IPS DF 4.7 (cell line): ENCODE data around the gene BRSK1.
"Not testable (repeated sequence)": the region's sequence is repeated elsewhere in the genome, so short reads cannot be mapped to it uniquely, and the experiment has no call there.

Experiments
- DNase-seq: peaks from one replicate; pipeline ENCODE4 v3.0.0-alpha.2; 2013; ENCODE audit warnings: low spot score; ENCODE audit errors: extremely low read depth

BRSK1 gene

DNA sequence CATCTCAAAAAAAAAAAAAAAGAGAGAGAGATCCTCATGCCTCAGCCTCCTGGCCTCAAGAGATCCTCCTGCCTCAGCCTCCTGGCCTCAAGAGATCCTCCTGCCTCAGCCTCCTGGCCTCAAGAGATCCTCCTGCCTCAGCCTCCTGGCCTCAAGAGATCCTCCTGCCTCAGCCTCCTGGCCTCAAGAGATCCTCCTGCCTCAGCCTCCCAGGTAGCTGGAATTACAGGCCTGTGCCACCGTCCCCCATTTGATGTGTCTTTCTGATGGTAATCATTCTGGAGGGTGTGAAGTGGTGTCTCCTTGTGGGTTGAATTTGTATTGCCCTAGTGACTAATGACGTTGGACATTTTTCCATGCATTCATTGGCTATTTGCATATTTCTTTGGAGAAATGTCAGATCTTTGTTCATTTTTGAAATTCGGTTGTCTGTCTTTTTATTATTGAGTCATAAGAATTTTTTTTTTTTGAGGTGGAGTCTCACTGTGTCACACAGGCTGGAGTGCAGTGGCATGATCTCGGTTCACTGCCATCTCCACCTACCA lies 45.0 kb downstream of the BRSK1 start:
- DNase-seq = not testable (repeated sequence)

DNA sequence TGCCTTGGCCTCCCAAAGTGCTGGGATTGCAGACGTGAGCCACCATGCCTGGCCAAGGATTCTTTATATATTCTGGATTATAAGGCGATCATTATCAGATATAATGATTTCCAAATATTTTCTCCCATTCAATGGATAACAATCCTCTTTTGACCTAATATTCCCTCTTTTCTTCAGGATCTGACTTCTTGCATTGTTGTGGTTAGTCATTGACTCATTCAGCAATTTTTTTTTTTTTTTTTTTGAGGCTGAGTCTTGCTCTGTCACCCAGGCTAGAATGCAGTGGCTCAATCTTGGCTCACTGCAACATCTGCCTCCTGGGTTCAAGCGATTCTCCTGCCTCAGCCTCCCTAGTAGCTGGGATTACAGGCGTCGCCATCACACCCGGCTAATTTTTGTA lies 46.0 kb downstream of the BRSK1 start:
- DNase-seq = not testable (repeated sequence)

DNA sequence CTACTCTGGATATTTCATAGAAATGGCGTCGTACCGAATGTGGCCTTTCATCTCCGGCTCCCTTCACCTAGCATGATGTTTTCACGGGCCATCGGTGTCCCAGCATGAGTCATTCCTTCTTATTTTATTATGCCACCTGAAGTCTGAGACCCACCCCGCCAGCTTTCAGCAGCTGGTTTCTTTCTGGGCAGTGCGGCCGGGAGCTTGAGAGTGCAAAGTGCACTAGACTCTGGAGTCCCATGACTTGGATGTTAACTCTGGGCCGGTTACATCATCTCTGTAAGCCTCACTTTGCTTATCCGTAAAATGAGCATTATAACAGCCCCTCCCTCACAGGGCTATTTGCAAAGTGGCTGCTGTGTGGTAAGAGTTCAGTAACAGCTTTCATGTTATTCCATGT lies 50.1 kb downstream of the BRSK1 start:
- DNase-seq = no peak

DNA sequence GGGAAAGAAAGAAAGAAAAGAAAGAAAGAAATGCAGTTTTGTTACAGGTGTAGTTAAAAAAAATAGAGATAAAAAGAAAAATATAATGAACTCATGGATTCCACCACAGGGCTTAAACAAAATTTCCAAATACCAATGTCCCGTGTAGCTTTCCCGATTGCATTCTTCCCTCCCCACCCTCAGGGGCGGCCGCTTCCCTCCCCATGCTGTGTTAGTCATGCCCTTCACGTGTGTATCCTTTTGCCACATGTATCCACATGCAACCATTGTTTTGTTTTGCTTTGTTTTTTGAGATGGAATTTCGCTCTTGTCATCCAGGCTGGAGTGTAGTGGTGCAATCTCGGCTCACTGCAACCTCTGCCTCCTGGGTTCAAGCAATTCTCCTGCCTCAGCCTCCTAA lies 52.3 kb downstream of the BRSK1 start:
- no peak for DNase-seq

DNA sequence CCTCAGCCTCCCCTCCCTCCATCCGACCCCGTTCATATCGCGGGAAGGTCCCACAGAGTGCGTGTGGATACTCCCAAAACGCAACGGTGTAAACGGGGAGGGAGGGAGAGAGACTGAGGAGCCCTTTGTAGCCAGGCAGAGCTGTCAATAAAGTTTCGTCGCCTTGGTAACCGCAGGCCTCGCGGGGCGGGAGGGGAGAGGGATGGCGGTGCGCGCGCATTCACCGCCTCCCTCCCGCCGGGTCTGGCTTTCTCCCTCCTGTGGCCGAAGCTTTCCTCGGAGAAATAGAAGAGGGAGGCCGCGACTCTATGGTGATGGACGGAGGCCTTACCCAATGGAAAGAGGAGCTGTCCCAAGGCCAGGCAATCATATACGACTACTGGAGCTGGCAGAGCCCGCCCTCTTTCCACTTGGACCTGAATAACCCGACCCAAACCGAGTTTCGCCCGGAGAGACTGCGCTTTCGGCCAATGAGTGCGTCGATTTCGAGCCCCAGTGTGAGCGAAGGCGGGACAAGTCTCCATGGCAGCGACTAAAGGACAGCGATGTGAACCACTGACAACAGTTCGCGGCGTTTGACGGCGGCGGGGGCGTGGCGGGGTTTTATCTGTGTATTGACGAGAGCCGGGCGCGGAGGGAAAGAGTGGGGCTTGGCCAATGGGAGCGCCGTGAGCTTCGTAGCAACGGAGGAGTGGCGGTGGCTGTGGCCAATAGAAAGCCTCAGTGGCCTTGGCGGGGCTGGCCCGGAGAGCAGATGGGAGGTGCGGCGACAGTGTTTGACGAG lies 55.5 kb downstream of the BRSK1 start, which contains the start of gene KMT5C:
Gene KMT5C, plus strand, starts transcription at position 772 of the 784 bp plus-strand sequence. CDS start 2,061 bp downstream, outside the sequence.
- peak; percentile 100 for DNase-seq

DNA sequence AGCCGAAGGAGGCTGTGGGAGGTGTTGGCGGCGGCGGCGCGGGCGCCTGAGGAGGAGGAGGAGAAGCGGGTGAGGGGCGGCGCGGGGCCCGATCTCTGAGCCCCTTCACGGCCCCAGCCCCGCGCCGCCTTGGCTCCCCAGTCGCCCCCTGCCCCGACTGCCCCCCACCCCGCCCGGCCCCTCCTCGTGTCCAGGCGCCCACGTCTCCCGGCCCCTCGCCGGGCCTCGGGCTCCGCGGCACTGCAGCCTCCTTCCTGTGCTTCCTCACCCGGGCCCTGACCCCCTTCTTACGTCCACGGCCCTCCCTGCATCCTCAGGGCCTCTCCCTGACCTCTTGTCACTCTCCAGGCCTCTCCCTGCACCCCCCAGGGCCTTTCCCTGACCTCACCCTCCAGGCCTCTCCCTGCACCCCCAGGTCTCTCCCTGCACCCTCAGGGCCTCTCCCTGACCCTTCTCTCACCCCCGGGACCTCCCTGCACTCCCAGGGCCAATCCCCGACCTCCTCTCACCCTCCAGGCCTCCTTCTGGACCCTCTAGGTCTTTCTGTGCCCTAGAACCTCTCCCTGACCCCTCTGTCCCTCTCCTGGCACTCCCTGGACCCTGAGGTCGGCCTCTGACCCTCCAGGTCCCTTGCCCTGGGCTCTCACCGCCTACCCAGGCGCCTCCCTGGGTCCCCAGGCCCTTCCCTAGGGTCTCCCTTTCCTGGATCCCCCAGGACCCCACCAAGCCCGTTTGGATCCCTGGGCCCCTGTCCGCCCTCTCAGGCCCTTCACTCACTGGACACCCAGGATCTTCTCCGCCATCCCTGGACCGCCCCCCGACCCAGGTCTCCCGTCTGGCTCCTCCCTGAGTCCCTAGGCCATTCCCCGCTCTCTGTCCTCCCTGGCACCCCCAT lies 56.3 kb downstream of the BRSK1 start:
- DNase-seq = no peak

DNA sequence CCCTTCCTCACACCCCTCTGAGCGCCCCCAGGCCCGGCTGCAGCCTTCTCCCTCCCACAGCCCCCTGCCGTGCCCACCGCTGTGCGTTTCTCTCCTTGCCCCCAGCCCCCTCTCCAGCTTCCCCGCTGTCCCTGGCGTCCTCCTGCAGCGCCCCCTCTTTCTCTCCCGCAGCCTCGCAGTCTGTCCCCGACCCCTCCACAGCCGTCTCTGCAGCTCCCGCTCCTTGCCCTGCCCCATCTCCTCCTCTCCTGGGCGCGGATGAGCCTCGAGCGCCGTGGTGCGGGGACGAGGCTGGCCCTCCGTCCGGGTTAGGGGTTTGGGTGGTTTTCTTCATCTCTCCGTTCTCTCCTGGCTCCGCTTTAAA lies 57.0 kb downstream of the BRSK1 start:
- no peak for DNase-seq

DNA sequence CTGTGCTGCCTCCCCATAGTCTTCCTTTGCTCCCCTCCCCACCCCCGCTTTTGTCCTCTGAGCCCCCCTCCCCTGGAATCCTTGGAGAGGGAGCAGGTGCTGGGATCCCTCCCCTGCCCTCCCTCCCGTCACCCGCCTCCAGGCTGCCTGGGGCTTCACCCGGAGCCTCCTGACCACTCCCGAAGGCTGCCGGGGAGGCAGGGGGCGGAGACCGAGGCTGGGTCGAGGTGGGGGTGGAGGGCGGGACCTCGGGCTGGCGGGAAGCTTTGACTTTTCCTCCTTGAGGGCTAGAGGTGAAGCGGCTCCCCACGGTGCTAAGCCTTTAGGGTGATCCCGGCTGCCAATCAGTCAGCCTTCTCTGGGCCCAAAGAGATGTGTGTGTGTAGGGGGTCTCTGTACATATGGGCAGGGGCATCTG lies 57.4 kb downstream of the BRSK1 start:
- DNase-seq = no peak

DNA sequence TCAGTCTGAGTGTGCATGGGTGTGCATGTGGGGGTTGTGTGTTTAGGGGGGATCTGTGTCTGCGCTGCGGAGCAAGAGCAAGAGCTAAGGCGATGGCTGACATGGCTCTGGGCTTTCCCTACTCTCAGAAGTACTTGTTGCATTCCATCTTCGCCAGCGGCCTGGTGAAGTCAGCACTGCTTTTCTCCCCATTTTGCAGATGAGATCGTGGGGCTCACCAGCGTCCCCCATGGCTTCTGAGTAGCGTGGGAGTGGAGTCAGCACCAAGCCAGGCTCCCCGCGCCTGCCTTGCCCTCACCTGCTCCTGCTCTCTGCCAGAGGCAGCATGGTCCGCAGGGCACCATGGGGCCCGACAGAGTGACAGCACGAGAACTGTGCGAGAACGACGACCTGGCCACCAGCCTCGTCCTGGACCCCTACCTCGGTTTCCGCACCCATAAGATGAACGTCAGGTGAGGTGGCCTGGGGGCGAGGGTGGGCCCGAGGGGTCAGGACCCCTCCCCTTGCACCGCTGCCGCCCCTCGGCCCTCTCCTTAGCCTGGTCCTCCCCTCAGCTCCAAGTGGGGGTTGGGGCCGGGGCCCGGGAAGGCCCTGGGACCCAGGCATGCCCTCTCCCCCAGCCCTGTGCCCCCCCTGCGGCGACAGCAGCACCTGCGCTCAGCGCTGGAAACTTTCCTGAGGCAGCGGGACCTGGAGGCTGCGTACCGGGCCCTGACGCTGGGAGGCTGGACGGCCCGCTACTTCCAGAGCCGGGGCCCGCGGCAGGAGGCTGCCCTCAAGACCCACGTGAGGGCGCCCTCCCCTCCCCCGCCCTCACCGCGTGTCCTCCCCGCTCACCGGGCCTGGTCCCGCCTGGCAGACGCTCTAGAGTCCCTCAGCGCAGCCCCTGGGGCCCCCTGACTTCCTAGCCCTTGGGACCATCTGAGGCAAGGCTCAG lies 58.1 kb downstream of the BRSK1 start:
- no peak for DNase-seq

DNA sequence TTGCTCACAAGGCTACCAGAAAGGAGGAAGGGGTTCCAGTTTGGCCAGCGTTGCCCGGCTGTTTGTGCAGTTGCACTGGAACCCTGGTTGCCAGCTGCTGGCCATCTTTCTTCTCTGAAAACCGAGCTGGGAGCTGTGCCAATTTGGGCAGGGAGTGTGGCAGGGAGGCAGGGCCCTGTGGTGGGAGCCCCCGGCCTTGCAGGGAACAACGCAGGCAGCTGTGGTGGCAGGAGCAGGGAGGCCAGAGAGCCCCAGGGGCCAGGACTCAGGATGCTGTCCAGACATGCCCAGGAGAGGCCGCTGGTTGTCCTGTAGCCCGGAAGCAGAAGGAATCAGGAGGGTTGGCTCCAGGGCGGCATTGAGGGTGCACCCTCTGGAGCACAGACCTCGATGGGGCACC lies 60.6 kb downstream of the BRSK1 start:
- no peak for DNase-seq

DNA sequence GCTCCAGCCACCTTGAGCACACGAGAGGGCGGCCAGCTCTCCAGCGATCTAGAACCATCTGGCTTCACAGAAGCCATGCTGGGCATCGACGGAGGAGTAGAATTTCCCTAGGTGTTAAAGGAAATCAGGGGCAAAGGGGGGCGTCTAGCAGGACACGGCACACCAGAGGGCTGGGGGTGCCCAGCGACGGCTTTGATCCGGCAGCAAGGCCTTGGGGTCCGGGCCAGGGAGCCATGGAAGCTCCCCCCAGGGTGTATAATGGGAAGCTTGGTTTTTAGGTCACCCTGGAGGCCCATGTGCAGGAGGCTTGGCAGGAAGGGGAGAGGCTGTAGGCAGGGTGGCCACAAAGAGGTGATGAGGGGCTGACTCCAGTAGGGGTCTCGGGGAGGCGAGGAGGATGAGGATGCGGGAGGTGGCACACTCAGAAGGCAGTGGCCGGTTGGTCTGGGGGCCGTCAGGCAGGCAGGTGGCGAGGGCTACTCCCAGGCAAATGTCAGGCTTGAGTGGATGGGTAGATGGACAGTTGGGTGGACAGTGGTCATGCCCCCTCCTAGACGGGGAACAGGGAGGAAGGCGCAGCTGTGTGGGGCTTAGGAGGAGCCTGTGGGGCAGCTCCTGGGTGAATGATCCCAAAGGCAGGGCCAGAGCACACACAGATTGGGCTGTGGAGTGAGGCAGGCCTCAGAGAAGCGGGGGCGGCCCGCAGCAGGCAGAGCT lies 61.5 kb downstream of the BRSK1 start:
- DNase-seq = no peak

DNA sequence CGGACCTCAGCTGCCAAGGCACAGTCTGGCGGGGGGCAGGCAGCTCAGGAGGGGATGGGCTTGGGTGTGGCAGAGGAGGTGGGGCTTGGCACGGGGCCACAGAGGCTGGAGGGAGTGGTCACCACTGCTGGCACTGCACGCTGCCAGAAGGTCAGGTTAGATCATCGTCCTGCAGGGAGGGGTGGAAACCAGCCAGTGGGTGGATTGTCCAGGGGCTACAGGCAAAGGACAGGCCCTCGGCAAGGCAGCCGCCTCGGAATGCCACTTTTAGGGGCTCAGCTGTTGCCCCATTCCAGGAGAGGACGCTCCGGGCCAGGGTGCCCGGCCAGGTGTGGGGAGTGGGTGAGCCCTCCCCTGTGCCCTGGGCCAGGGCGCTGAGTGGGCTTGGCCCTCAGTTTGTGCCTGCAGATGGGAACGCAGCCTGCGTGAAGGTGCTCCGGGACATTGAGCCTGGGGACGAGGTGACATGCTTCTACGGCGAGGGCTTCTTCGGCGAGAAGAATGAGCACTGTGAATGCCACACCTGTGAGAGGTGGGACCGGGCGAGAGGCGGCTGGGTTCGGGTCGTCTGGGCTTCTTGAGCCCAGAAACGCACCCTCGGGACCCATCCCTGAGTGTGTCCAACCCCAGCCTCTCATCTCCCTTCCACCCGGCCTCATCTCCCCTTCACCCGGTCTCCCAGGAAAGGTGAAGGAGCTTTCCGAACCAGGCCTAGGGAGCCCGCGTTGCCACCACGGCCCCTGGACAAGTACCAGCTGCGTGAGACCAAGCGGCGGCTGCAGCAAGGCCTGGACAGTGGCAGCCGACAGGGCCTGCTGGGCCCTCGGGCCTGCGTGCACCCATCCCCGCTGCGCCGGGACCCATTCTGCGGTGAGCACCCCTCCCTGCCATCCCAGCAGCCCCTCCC lies 62.3 kb downstream of the BRSK1 start:
- DNase-seq = no peak

DNA sequence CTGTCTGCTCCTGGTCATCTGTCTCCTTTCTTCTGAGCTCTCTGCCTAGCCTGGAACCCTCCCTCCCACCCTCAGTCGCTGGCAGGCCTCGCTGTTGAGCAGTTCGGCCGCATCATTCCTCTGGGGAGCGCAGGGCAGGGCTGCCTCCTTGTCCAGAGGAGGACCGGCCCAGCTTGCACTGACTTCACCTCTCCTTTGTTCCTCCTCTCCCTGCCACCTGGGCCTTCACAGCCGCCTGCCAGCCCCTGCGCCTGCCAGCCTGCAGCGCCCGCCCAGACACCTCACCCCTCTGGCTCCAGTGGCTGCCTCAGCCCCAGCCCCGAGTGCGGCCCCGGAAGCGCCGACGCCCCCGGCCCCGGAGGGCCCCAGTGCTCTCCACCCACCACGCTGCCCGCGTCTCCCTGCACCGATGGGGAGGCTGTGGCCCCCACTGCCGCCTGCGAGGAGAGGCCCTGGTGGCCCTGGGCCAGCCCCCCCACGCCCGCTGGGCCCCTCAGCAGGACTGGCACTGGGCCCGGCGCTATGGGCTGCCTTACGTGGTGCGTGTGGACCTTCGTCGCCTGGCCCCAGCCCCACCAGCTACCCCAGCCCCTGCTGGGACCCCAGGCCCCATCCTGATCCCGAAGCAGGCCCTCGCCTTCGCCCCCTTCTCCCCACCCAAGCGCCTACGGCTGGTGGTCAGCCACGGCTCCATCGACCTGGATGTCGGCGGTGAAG lies 63.1 kb downstream of the BRSK1 start:
- no peak for DNase-seq

DNA sequence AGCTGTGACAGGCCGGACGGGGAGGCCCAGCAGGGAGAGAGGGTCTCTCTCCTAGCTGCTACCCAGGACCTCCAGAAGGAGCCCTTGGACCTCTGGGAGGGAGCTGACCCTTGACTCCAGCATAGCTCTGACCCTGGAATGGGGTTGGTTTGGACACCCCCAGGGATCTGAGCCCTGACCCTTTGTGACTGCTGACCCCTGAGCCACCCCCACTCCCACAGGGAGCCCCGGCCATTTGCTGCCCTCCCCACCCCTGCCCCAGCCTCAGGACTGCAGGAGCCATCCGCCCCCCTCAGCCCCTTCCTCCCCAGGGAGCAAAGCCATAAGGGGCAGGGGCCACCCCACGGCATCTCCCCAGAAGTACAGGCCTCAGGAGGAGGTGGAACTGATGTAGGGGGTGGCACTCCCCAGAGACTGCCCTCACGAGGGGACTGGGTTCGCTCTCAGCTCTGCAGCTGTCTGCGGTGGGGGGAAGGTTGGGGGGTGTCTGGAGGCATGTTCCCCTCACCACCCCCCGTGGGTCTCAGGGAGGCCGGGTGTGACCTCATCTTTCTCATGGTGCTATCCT lies 63.7 kb downstream of the BRSK1 start:
- no peak for DNase-seq

DNA sequence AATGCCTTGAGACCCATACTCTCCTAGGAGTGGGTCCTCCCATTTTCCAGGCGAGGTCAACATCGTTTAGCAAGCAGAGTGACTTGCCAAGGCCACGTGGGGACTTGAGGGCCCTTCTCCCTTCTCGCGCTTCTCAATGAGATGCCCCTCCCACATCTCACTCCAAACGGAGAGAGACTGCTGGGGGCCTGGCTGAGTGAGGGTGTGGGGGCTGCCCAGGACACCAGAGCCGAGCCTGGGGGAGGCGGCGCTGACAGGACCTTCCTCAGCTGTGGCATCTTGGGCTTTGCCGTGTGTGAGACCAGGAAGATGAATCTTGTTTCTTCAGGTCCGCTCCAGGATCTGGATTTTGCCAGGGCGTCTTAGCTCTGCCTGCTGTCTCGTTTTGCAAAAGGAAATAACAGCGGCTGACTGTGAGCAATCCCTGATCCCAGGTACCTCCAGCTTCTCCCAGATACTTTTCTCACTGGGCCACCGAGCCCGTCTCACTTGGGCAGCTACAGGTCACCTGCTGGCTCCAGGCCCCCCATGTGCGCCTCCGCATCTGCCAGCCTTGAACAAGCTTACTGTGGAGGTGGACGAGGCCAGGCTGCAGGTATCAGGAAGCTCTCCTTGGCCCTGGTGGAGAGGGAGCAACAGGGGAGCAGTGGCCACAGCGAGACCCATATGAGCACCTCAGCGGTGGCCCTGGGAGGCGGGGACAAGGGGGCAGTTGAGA lies 64.7 kb downstream of the BRSK1 start:
- DNase-seq = no peak

DNA sequence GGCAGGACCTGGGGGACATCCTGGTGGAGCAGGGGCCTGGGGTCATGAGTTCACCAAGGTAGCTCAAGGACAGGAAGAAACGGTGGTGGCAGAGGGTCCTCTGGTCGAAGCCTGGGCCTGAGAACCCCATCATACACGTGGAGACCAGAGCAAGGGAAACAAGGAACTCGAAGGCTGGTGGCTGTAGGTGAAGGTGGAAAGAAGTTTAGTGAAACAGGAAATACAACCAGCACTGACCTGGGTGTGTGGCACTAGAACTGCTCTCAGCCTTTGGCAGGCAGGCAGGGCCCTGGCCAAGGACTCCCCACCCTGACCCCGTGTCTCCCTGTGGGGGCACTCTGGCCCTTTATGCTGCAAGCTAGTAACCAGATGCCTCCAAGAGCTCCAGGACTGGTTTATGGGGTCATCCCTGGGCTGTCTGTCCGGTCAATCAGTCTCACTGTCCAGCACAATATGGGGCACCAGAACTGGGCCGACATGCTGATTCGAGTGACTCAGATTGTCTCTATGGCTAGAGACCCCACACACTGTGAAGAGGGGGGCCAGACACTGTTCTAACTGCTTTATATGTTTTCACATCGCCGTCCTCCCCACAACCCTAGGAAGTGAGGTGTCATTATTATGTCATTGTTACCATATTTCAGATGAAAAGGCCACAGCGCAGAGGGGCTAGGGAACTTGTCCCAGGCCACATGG lies 67.0 kb downstream of the BRSK1 start:
- DNase-seq = no peak

DNA sequence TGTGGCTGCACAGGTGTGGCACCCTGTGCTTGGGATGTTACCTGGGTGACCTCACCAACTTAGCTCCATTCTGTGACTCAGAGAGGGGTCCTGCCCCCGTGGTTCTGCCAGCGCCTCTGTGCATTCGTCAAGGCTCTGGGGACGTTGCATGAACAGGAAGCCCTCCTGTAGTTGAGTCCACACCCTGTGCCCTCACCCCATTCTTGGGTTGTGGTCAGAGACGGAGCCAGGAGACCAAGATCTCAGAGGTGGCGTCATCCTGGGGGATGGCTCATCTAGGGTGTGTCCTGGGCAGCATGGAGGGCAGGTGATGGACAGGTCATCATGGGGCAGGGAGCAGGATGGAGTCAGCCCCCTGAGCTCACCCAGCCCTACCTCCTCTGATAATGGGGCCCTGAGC lies 68.2 kb downstream of the BRSK1 start:
- DNase-seq = no peak
